Tibial artery (tissue), 4 donors: ENCODE results near the gene SLC9A1.
A peak's percentile ranks its signal among the peaks of the same experiment; 100 is the strongest.

Experiments used
- DNase-seq, 2 donors: peaks; one replicate each; pipeline ENCODE4 v3.0.0-alpha.2; 2019
- H3K27ac ChIP-seq, 2 donors: fragments of 200-600 bp; sonication (generic) in 1 of 2; 1 replicate in 1 of 2; 2 replicates in 1 of 2; pipeline ENCODE4 v1.5.1; 2018 to 2019; ENCODE audit warnings: mild to moderate bottlenecking in 1 of 2
- H3K27me3 ChIP-seq, 2 donors: fragments of 200-600 bp; sonication (generic) in 1 of 2; one replicate each; pipeline versions ENCODE4 v1.5.1 to v1.6.0; 2016 to 2019
- H3K36me3 ChIP-seq, 3 donors: fragments of 200-600 bp; sonication (generic) in 2 of 3; one replicate each; pipeline ENCODE4 v1.5.1; 2016 to 2019; ENCODE audit warnings: mild to moderate bottlenecking in 2 of 3
- H3K4me1 ChIP-seq, 4 donors: fragments of 200-600 bp; sonication (generic) in 2 of 4; 1 replicate in 3 of 4; 2 replicates in 1 of 4; pipeline ENCODE4 v1.5.1; 2016 to 2019
- H3K4me3 ChIP-seq, 2 donors: fragments of 200-600 bp; sonication (generic) in 1 of 2; 1 replicate in 1 of 2; 2 replicates in 1 of 2; pipeline ENCODE4 v1.5.1; 2018 to 2019; ENCODE audit warnings: mild to moderate bottlenecking in 2 of 2
- H3K9me3 ChIP-seq, 3 donors: fragments of 200-600 bp; sonication (generic) in 1 of 3; one replicate each; pipeline ENCODE4 v1.5.1; 2016 to 2019
- CTCF ChIP-seq, 2 experiments: fragments of 200-600 bp in 1 of 2; fragments of 450-650 bp in 1 of 2; IDR thresholded peaks; one replicate each; pipeline ENCODE4 v1.5.1; 2017 to 2019; ENCODE audit warnings: antibody characterized with exemption in 2 of 2, mild to moderate bottlenecking in 1 of 2, moderate library complexity in 1 of 2
- intact Hi-C: fragments of 100-400 bp; cut with DNase I; formaldehyde crosslinking; loops from one replicate; pipeline ENCODE4 v1.15.0; 2023; ENCODE audit warnings: low total_unique reads

Gene SLC9A1

GRCh38 chr1:27136998-27137542 is 17.9 kb downstream of the SLC9A1 start:
- no peak for TF ChIP-seq CTCF (IDR thresholded peaks at IDR 0.05)
- intact Hi-C loops = no loop called here
- H3K27me3 ChIP-seq = no peaks in the 10 kb centered on the region
- no peak overlapping the region for H3K4me3 ChIP-seq
- DNase-seq = peak in 1 of 2 donors; percentile 69
- peaks cover 0 to 58% (median 19%) of the 10 kb centered on the region in 4 donors for H3K4me1 ChIP-seq
- no peaks in the 10 kb centered on the region for H3K9me3 ChIP-seq
- no peak overlapping the region for H3K27ac ChIP-seq
- no peaks in the 10 kb centered on the region for H3K36me3 ChIP-seq

GRCh38 chr1:27136236-27136551 is 18.7 kb downstream of the SLC9A1 start:
- no peak for DNase-seq
- intact Hi-C loops = no loop called here
- Histone ChIP-seq H3K27ac (no peak overlapping the region), H3K4me3 (no peak overlapping the region), H3K4me1 (peaks cover 0 to 50% (median 15%) of the 10 kb centered on the region in 4 donors), H3K9me3 (no peaks in the 10 kb centered on the region), H3K36me3 (no peaks in the 10 kb centered on the region), H3K27me3 (no peaks in the 10 kb centered on the region)
- no peak for TF ChIP-seq CTCF (IDR thresholded peaks at IDR 0.05)

GRCh38 chr1:27135541-27136235 is 19.2 kb downstream of the SLC9A1 start:
- no peaks in the 10 kb centered on the region for H3K36me3 ChIP-seq
- no peaks in the 10 kb centered on the region for H3K27me3 ChIP-seq
- intact Hi-C loops = no loop called here
- no peak overlapping the region for H3K4me3 ChIP-seq
- H3K9me3 ChIP-seq = no peaks in the 10 kb centered on the region
- no peak overlapping the region for H3K27ac ChIP-seq
- DNase-seq = no peak
- TF ChIP-seq CTCF (IDR thresholded peaks at IDR 0.05) = no peak
- H3K4me1 ChIP-seq = peaks cover 0 to 45% (median 15%) of the 10 kb centered on the region in 4 donors

GRCh38 chr1:27133991-27134390 is 20.9 kb downstream of the SLC9A1 start:
- no peak for DNase-seq
- H3K27me3 ChIP-seq = no peaks in the 10 kb centered on the region
- TF ChIP-seq CTCF (IDR thresholded peaks at IDR 0.05) = no peak
- peaks cover 0 to 2% (median 0%) of the 10 kb centered on the region in 3 donors for H3K36me3 ChIP-seq
- H3K9me3 ChIP-seq = no peaks in the 10 kb centered on the region
- H3K27ac ChIP-seq = no peak overlapping the region
- peaks cover 0 to 32% (median 15%) of the 10 kb centered on the region in 4 donors for H3K4me1 ChIP-seq
- no peak overlapping the region for H3K4me3 ChIP-seq
- intact Hi-C loops = no loop called here

- DNase-seq = no peak
- Histone ChIP-seq H3K36me3 (peaks cover 0 to 10% (median 0%) of the 10 kb centered on the region in 3 donors), H3K4me1 (peaks cover 0 to 25% (median 13%) of the 10 kb centered on the region in 4 donors), H3K27ac (no peak overlapping the region), H3K9me3 (no peaks in the 10 kb centered on the region), H3K4me3 (no peak overlapping the region), H3K27me3 (no peaks in the 10 kb centered on the region)
- intact Hi-C loops = no loop called here
- no peak for TF ChIP-seq CTCF (IDR thresholded peaks at IDR 0.05)
These were observed 21.8 kb downstream of the SLC9A1 start for GRCh38 chr1:27133158-27133557.
